GM21737 (cell line): ENCODE measurements around the gene HMX1.

Experiments used
- ATAC-seq: cut with Tn5 transposase; IDR thresholded peaks from one replicate; pipeline ENCODE4 v1.9.1; 2021; ENCODE audit warnings: mild to moderate bottlenecking, moderate library complexity; ENCODE audit not compliant: unreplicated experiment

Gene HMX1

DNA sequence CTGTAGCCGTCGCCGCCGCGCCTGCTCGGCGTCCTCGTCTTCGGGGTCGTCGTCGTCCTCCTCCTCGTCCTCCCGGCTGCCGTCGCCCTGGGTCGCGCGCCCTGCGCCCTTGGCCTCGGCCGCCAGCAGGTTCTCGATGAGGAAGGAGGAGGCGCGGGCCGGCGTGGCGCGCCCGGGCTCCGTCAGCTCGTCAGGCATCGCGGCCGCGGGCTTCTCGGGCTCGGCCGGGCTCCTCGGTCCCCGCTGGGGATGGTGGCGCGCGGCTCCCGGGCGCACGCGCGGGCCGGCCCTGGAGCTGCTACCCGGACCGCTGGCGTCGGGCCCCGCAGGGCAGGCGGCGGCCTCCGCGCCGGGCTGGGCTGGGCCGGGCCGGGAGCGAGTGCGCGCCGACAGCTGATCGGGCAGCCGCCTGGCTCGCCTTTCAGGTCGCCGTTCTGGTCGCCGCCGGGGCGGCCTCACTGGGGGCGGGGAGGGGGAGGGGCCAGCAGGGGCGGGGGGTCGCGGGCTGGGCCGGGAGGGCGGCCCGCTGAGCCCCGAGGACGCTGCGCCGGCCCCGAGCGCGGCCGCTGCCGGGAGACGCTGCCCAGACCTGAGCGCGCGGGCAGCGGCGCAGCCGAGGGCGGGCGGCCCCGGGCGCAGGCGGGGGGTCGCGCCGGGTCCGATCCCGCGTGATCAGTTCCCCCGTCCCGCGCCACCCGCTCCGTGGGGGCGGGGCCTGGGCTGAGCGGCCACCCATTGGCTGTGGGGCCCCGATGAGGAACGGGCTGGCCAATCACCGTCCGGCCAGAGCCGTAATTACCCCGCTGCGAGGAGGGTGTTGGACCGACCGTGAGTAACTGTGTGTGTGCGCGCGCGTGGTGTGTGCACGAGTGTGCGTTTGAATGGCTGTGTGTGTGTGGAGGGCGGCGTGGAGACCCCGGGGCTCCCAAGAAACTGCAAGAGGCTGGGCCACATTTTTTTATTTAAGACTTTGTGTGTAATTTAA is at the start of gene HMX1:
Gene HMX1 (minus strand): TSS at position 423 of the 985 bp plus-strand sequence. CDS start 225 bp downstream, at position 198.
- no peak for ATAC-seq

DNA sequence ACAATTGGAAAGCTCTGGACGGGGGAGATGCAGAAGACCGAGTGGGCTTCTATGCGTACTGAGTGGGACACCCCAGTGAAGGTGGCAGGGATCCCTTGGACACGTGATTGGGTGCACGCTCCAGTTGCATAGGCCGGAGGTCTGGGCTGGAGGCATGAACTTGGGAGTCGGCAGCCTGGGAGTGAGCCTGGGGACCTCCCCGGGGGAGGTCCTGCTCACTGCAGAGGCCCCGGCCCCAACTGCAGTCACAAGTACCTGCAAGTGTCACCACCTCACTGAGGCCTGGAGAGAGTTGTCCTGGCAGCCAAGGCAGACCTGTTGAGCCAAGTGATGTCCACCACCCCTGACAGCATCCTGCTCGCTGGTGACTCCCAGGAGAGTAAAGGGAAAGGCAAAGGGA is 49.3 kb upstream of the HMX1 start:
- ATAC-seq, result no peak

DNA sequence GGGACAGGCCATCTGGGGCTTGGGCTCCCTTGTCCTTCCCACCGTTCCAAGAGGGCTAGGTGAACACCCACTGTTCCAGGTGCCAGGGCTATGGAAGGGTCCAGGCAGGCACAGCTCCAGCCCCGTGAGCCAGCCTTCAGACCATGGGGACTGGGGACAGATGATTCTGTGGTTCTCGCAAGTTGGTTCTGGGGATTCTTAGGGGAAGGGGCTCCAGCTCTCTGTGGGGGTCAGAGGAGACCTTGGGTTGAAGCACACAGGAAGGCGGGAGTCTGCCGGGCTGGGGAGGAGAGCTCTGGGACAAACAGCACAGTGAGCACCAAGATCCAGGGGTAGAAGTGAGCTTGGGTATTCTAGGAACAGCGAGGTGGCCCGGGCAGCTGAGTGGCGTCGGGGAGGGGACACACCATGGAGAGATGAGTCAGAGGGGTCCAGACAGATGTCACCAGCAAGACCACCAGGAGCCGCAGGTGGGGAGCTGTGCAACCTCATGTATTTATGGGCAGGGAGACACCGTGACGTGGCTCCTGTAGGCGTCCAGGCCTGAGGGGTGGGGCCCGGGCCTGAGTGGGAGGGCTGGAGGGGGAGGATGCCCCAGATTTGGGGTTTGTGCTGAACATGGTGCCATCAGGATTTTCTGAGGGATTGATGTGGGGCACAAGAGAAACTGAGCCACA is 48.8 kb upstream of the HMX1 start:
- ATAC-seq, result no peak

DNA sequence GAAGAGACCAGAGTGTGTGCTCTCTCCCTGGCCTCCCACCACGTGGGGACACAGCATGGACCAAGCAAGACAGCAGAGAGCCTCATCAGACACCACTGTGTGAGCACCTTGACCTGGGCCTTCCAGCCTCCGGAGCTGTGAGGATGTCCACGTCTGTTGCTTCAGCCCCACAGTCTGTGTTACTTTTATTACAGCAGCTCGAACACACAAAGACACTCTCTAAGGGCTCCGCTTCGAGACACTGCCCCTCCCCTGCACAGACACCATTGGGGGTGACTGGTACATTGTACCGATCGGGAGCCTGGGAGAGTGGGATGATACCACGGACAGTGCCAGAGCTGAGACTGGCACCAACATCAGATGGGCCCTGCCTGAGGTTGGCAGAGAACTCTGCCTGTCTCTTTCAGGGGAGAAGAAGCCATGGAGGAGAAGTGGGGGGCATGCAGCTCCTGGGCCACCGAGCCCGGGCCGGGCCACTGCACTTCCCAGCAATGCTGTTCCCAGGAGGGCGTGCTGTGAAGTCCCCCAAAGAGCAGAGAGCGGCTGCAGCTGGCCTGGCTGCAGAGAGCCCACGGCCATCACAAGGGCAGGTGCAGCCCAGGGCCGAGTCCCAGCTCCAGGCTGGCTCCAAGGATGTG is 48.1 kb upstream of the HMX1 start:
- ATAC-seq, result no peak

DNA sequence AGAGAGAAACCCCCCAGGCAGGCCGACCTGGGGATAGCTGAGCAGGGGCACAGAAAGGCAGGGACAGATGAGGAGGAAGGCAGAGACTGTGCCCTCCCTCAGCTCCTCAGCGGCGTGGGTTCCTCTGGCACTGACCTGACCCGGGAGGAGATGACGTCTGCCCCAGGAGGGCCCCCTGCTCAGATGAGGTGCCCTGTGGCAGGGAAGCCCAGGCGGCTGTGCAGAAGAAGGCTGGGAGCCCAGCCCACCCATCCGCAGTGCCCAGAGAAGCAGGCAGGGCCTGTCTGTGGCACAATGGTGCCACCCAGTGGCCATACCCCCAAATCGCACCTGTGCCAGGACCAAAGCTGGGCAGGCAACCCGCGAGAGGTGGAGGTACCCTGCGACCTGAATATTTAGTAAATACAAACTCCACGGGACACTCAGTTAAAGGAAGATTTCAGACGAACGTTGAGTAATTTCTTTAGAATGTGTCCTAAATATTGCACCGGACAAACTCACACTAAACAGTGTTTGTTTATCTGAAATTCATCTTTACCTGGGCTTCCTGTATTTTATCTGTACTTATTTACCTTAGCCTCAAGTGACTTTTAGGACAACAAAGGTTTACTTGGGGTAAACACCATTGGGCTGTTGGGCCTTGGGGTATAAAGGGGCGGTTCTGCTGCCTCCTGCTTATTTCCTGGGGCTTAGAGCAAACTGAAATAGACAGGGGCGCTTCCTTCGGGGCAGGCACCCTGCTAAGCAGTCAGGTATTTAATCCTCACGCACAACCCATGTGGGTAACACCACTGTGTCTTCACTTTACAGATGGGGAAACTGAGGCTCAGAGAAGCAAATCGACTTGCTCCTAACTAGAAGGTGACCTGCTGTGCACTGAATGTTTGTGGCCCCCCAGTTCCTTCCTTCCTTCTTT is 46.5 kb upstream of the HMX1 start:
- no peak for ATAC-seq

DNA sequence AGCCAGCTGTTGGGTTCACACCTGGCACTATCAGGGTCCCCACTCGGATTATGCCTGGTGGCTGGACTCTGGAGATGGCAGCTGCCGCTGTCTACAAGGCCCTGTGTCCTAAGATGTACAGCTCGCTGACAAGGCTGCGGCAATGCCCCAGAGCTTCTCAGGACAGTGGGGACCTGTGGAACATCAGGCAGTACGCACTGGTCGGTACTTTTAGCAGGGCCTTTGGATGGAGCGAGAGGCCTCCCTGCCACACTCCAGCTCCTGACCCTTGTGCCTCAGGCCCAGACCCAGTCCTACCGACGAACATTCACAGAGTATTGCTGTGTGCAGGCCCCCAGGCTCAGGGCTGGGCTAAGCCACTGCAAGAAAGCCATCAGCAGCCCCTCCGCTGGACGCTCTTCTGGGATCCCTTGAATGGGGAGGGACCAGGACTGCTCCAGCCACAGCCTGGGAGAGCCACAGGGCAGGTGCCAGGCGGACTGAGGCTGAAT is 45.7 kb upstream of the HMX1 start:
- ATAC-seq, result no peak

DNA sequence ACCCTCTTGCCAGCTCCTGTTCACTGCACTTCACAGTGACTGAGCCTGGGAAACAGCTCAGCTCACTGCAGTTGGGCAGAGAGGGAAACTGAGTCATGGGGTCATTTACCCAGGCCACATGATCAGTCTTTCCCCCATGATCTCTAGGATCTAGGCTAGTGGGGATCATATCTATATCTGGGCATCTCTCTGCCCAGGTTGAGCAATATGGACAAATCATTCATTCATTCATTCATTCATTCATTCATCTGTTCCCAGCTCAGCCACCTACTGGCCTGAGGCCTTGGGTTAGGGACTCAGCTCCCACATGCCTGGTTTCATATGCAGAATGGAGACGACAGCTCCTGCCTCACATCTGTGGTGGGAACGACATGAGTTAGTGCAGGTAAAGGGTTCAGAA is 45.3 kb upstream of the HMX1 start:
- no peak for ATAC-seq

DNA sequence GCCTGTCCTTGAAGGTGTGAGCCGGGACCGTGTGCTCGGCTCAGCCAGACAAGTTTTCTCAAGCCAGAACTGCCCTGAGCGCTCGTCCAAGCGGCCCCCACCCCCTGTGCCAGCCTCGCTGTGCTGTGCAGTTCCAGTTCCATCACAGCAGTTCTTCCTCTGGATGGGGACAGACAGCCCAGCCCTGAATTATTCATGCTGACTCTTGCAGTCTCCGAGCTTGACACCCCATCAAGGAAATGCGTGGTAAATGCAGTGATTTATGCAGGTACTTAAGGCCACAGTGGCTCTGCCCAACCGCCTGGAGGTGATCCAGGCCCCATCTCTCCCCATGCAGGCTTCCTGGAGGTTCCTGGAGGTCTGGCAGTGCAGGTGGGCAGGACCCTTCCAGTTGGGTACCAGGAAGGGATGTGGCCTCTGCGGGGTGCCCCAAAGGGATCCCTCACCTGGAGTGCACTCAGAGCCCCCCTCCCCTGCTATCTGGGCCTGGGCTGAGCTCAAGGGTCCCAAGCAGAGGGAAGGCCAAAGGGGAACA is 44.8 kb upstream of the HMX1 start:
- no peak for ATAC-seq

DNA sequence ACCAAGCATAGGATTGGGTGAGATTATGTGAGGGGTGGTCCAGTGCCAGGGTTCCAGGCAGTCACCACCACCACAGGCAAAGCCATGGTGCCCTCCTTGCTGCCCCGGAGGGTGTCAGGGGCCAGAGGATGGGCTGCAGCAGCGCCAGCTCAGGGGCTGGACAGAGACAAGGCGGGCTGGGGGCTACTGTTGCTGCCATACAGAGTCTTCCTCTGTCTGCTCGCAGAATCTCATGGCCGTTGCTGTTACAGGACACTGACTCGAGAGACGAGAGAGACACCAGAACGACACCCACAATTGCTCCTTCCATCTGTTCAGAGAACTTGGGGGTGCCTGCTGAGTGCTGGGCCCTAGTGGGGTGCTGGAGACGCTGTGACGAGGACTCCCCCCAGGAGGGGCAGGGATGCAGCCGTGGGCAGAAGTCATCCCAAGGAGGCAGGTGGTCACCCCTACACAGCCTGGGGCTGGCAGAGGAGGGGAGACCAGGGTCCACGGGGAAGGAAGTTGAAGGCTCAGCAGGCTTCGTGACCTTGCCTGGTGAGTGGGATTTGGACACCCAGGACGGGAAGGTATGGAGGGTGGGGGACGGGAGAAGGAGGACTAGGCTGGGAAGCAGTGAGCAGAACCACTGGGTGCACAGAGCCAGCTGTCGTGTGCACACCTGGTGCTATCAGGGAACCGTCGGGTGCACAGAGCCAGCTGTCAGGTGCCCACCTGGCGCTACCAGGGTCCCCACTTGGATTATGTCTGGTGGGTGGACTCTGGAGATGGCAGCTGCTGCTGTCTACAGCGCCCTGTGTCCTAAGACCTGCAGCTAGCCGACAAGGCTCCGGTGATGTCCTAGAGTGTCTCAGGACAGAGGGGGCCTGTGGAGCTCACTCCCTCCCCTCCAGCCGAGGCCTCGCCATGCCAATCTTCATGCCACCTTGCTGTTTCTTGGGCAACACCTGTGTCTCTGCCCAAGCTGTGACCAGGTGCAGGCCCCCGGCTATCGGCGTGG is 43.9 kb upstream of the HMX1 start:
- no peak for ATAC-seq

DNA sequence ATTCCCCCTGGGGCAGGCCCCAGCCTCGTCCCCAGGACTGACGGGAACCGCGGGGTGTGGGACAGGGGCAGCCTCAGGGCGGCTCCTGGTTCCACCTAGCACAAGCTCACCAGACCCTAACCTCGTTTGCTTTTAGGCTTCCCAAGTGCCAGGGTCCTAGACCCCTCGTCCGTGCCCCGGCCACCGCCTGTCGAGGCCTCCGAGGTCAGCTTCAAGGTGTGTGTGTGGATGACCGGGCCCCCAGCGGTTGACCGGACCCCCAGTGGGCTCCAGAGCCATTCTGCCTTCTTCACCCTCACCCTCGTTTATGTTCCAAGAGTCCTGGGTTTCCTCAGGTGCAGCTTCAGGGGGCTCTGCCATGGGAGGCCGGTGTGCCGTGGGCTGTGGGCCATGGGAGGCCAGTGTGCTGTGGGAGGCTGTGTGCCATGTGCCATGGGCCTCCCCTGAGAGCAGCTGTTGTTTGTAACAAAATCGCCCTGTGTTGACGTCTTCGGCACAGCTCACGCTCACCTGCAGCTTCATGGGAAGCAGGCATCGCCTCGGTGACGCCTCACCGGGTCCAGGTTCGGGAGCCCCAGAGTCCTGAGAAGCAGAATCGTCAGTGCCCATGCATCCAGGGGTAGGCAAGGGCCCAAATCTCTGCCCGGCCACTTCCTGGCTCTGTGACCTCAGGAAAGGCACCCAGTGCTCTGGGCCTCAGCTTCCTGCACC is 43.0 kb upstream of the HMX1 start:
- ATAC-seq, result no peak

DNA sequence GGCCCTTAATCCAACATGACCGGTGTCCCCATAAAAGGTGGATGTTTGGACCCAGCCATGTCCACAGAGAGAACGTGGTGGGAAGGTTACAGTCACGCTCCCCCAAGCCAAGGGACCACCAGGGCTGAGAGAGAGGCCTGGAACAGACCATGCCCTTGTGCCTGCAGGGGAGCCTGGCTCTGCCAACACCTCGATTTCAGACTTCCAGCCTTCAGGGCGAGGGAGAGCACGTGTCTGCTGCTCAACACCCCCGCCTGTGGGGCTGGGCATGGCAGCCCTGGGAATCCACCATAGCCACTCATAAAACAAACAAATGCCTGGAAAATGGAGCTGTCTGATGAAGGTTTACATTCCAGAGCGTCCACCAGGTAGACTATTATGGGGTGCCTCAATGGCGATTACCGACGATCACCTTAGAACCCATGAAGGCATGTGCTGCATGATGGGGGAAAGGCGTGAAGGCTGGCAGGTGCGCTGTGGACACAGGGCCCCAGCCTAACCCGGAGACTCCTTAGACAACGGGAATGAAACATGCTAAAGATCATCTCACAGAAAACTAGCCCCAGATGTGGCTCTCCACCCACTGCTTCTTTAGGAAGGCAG is 42.3 kb upstream of the HMX1 start:
- ATAC-seq, result no peak

DNA sequence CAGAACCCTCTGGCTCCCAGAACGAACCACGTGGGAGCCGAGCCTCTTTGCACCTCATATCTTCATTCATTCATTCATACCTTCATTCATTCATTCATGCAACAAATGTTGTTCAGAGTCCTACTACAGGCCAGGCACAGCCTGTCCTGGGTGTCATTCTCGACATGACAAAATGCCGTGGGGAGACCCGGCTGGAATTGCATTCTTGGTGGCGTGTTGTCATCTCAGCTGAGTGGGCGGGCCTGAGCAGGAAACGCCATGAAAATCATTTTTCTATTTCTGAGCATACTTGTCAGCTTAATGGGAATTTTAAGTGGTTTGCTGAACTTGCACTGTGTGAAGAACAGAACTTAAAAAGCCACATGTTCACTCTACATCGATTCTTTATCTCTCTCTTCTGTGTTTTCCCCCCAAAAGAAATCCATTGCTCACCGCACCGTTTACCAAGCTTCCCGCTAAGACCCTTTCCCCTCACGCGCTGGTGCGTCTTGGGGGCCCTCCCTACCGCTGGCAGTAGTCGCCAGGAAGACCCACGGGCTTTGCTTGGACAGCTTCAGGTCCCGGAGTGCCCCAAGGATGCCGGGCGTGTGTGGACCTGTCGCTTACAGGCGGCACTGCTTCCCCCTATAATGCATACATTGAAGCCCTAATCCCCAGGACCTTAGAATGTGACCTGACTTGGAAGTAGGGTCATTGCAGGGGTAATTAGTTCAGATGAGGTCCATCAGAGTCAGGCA is 41.6 kb upstream of the HMX1 start:
- no peak for ATAC-seq

DNA sequence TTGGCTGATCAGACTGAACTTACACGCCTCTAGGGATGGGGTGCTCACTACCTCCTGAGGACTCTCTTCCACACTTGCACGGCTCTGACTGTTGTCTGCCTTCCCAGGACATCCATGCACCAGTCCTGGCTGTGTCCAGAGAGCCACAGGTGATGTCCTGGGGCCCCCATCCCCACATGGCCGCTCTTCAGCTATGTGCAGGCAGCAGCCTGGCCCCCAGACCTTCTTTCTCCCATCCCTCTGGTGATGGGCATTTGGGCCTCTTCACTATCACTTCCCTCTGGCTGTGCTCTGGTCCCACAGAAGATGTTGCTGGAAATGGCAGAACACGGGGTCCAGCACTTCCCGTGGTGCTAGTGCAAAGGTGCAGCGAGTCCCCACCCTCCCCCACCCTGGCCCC is 40.9 kb upstream of the HMX1 start:
- ATAC-seq, result no peak

DNA sequence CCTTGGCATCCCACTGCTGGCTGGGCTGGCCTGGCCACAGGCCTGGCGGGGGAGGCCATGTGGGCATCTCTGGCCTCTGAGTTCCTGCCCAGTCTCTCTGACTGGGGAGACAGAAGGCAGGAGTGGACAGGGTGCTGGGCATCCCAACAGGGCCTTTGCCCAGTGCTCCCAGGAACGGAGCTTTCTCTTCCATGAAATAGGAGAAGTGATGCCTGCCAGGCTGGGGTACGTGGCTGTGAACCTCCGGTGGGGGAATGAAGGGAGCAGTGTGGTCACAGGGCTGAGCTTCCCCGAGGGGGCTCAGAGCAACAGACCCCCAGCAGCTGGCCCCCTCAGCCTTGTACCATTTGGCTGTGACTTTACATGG is 40.4 kb upstream of the HMX1 start:
- no peak for ATAC-seq

DNA sequence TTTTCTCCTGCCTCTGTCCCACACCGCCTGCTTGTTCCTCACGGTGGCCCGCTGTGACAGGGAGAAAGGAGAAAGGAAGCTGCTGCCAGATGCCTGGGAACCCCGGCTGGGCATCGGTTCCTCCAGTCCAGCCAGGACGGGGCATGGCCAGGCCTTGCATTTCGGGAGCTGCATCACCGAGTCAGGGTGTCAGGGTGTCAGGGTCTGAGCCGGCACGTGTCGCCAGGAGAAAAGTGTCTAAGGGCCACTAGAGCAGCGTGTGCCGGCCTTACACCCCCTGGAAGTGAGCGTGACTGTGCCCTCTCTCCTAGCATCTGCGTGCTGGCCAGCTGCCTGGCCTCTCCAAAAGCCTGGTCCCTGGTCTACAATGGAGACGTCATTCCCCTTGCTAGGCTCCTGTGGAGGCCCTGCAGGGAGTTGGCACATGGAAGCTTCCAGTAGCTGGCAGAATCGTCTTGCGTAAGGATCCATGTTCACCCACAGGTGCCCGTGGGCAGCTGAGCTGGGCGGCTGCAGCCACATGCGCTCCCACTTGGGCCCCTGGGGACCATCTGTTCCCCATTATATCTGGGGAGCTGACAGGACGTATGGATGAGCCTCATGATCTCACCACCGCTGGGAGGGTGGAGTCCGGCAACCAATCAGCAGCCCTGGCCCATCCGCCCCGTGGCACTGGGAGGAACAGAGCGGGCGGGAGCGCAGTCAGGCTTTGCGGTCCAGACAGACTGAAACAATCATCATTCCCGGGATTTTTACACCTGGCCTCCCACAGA is 39.9 kb upstream of the HMX1 start:
- no peak for ATAC-seq

DNA sequence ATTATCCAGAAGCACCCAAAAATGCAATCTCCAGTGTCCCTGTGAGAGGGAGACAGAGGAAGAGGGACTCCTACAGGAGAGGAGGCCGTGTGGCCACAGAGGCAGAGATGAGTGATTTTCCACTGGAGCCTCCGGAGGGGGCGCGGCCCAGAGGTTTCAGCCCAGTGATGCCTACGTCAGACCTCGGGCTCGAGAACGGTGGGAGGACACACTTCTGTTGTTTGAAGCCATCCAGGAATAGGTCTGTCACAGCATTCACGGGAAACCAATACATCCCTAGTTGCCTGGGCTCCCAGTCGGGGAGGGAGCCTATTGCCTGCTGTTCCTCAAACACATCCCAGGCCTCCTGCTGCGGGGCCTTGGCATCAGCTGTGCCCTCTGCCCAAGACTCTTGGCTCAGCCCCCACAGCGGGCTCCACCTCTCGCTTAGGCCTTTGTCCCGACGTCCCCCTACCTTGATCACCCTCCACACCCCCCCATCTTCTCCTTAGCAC is 39.2 kb upstream of the HMX1 start:
- ATAC-seq, result no peak
